Effector CD8-positive, alpha-beta T cell (primary cell): ENCODE measurements around the gene KRT77.

ENCODE experiments used
- DNase-seq: peaks from one replicate; lab custom pipeline; 2025; lab: John Stamatoyannopoulos, UW

KRT77 gene

GRCh38 chr12:52656616-52657015, 46.7 kb downstream of the KRT77 start:
- DNase-seq, result no peak

DNA sequence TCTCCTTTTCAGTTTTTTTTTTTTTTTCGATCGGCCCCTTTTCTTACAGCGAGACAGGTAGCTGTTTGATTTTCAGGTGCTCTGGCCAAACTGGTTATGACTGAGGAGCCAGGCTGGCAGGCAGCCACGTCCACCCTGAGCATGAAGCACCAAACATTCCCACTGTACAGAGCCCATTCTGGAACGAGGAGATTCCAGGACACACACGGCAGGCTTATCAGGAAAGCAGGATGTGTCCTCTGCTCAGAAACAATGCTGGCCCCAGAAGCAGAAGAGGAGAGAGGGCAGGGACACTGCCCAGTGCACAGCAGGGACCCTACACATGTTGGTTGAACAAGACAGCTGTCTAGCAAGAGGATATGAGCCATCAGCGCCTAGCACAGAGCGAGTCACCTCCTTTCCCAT, 47.6 kb downstream of the KRT77 start:
- no peak for DNase-seq

DNA sequence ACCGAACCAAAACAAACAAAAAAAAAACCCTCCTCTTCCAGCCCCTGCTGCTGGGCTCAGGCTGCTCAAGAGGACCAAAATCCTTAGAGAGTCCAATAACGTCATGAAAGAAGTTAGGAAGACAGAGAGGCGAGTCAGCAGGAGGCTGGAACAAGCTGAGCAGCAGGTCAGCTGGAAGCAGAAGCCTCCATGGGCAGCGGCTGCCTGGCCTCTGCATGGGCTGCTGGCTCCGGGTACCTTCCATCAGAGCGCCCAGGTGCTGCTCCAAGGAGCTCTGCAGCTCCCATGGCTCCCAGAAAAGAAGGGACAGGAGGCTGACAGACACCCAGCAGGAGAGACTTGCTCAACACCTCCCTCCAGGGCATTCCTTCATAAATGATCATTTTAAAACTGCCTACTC, 48.1 kb downstream of the KRT77 start:
- no peak for DNase-seq

- DNase-seq, result no peak
Measured at GRCh38 chr12:52651726-52652261, 51.5 kb downstream of the KRT77 start, which contains the start of gene KRT2. Gene KRT2 (minus strand): TSS chr12:52652211. CDS start chr12:52652142, 69 bp downstream.

DNA sequence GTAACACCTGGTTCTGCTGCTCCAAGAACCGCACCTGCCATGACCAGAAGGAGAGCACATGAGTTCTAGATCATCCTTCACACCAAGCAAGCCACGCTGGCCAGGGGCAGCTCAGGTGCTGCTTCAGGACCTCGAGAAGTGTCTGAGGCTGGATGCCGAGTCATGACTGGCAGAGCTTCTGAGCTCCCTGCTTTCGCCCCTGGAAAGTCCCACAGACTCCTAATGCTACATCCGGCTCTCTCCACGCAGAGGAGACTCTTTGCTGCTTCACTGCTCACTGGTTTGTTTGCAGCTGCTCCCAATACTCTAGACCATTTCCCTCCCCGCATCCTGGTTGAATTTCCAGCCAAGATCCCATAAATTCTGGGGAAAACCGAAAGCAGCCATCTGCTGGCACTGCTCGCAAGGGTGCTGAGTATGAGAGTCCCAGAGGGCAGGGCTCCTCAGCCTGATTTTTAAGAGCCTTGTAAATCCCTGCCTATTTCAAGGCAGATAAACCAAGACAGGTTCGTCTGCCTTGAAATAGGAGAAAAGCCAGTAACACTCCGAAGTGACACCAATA, 52.7 kb downstream of the KRT77 start:
- DNase-seq, result no peak

- no peak for DNase-seq
Measured at GRCh38 chr12:52649066-52649465, 54.3 kb downstream of the KRT77 start.

DNA sequence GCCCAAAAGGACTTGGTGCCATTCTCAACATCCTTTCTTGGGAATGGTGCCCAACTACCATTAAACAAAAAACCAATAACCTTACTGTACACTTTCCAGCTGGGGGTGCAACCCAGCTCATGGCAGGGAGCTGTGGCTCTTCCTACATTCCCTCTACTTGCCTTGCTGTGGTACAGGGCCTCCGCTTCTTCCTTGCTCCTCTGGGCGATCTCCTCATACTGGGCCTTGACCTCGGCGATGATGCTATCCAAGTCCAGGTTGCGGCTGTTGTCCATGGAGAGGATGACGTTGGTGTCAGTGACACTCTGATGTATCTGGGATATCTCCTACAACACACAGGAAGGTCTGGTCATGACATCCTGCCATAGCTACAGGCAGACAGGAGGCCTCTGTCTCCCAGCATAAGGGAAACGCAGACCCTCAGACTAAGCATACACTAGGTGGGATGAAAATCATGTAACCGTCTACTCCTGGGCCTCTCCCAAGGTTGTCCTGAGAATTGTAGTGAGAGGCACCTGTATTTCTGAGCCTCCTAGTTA, 55.2 kb downstream of the KRT77 start:
- no peak for DNase-seq

DNA sequence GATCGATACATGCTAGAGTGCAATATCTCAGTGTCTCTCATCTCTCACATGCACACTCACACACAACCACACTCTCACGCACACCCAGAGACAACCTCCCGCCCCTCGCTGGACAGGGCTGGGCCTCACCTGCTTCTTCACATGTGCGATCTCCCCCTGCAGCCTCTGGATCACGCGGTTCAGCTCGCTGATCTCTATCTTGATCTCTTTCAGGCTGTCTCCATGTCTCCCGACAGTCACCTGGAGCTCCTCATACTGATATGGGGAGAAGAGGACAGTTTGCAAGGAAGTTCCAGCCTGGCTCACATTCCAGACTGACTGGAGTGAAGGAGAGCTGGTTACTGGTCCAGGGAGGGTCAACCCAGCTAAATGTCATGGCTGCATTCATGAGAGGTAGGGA, 55.7 kb downstream of the KRT77 start:
- DNase-seq, result no peak

- no peak for DNase-seq
Measured at GRCh38 chr12:52646613-52647012, 56.7 kb downstream of the KRT77 start.

DNA sequence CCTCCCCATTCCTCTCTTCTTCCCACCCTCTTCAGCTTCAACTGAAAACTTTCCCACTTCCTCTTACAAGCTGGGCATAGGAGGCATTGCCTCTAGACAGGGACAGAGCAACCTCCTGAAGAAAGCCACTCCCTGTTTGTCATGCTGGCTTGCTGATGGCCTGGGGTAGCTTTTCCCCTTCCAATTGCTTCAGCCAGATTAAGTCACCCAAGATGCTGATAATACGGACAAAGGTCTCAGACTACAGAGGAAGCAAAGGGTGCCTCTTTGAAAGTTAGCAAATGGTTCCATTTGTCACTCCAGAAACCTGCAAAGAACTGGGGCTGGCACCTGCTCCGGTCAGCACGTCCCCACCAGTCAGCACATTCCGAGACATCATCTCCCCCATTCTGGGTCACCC, 57.3 kb downstream of the KRT77 start:
- no peak for DNase-seq

- DNase-seq, result no peak
Measured at GRCh38 chr12:52645120-52645761, 58.1 kb downstream of the KRT77 start.

GRCh38 chr12:52644078-52644415, 59.3 kb downstream of the KRT77 start:
- DNase-seq, result no peak

- DNase-seq, result no peak
Measured at GRCh38 chr12:52643233-52644077, 59.9 kb downstream of the KRT77 start.

GRCh38 chr12:52641468-52641867, 61.9 kb downstream of the KRT77 start:
- no peak for DNase-seq
